Osteocyte (in vitro differentiated cells): ENCODE results near the gene ARSB. TPM values are rescaled to one million over a fixed set of nuclear protein-coding genes. Genes with fewer than 3 reads are reported as not detected.
"Not testable (repeated sequence)": the region's sequence is repeated elsewhere in the genome, so short reads cannot be mapped to it uniquely, and the experiment has no call there.

ENCODE experiments used
- DNase-seq: peaks from one replicate; pipeline ENCODE4 v3.0.0; 2021; ENCODE audit warnings: mixed read lengths; ENCODE audit not compliant: unreplicated experiment; ENCODE audit errors: extremely low spot score
- H3K27ac Mint-ChIP-seq: one replicate; pipeline ENCODE4 v1.8.0; 2021; ENCODE audit warnings: mild to moderate bottlenecking, mixed read lengths; ENCODE audit not compliant: unreplicated experiment
- H3K27me3 Mint-ChIP-seq: one replicate; pipeline ENCODE4 v1.8.0; 2021; ENCODE audit warnings: mixed read lengths; ENCODE audit not compliant: unreplicated experiment
- H3K36me3 Mint-ChIP-seq: one replicate; pipeline ENCODE4 v1.8.0; 2021; ENCODE audit warnings: mixed read lengths; ENCODE audit not compliant: unreplicated experiment
- H3K4me1 Mint-ChIP-seq: one replicate; pipeline ENCODE4 v1.8.0; 2021; ENCODE audit warnings: mixed read lengths; ENCODE audit not compliant: unreplicated experiment
- H3K4me3 Mint-ChIP-seq: one replicate; pipeline ENCODE4 v1.8.0; 2021; ENCODE audit warnings: mild to moderate bottlenecking, moderate library complexity, mixed read lengths; ENCODE audit not compliant: unreplicated experiment
- H3K9me3 Mint-ChIP-seq: one replicate; pipeline ENCODE4 v1.8.0; 2021; ENCODE audit warnings: mixed read lengths; ENCODE audit not compliant: unreplicated experiment
- total RNA-seq: library from RNA; stranded (reverse); gene quantifications from 2 replicates; pipeline ENCODE4 v1.2.1, GENCODE V29; 2021
- TF ChIP-seq, protein P1 (sequence below): fragments of 200-600 bp; sonication (generic); IDR thresholded peaks from 2 replicates; pipeline ENCODE4 v1.5.0; 2021; ENCODE audit warnings: antibody characterized with exemption, mild to moderate bottlenecking, moderate library complexity

The ARSB gene
- total RNA-seq, 1 donor from 2014 or later, result 34.9 TPM

DNA sequence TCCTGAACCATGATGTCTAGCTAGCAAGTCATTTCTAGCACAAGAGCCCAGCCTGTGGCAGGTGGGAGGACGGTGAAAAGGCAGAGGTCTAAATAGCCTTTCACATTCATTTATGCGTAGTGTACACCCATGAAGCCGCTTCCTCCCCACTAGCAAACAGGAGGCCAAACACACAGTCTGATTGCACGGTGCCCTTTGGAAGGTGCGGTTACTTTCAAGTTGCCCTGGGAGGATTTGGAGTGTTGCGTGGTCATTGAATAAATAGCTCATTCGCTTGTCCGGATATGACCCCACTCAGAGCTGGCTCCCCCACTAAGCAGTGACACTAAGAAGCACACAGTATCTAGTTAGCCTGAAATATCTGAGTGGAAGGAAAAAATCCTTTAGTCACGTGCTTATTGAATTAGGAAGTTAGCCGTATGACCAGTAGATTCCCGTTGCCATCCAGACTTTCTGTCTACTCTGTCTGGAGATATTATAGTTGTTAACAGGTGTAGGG, 664 bp upstream of the ARSB start:
- Mint-ChIP-seq H3K36me3 (no peaks in the 10 kb centered on the region), H3K27me3 (no peaks in the 10 kb centered on the region), H3K9me3 (no peaks in the 10 kb centered on the region), H3K4me1 (peaks cover 31% of the 10 kb centered on the region), H3K27ac (peak overlapping the region; percentile 89), H3K4me3 (peak overlapping the region; percentile 82)
- DNase-seq, result no peak
- TF ChIP-seq, protein P1, sequence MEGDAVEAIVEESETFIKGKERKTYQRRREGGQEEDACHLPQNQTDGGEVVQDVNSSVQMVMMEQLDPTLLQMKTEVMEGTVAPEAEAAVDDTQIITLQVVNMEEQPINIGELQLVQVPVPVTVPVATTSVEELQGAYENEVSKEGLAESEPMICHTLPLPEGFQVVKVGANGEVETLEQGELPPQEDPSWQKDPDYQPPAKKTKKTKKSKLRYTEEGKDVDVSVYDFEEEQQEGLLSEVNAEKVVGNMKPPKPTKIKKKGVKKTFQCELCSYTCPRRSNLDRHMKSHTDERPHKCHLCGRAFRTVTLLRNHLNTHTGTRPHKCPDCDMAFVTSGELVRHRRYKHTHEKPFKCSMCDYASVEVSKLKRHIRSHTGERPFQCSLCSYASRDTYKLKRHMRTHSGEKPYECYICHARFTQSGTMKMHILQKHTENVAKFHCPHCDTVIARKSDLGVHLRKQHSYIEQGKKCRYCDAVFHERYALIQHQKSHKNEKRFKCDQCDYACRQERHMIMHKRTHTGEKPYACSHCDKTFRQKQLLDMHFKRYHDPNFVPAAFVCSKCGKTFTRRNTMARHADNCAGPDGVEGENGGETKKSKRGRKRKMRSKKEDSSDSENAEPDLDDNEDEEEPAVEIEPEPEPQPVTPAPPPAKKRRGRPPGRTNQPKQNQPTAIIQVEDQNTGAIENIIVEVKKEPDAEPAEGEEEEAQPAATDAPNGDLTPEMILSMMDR, result no peak

DNA sequence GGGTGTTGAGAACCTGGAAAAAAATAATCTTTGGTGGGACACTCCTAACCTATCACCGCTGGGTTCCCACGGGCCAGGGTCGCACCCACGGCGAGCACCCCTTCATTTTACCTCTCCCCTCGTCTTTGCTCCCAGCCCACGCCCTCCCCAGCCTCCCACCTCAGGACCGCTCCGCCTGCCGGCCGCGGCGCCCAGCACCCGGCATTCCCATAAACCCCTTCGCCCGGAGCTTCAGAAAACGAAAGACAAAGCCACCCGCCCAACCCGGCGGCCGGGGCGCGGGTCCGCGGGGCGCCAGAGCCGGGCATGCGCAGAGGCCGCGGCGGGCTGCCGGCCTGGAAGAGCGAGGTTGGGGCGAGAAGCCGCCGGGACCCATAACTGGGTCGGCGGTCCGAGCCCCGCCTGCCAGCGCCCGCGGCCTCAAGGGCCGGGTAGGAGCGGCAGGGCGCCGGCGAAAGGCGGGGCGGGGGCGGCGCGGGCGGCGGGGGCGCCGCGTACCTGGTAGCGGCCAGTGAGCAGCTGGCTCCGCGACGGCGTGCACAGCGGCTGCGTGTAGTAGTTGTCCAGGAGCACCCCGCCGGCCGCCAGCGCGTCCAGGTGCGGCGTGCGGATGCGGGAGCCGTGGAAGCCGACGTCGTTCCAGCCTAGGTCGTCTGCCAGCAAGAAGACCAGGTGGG, 533 bp downstream of the ARSB start:
- peaks cover 33% of the 10 kb centered on the region for H3K4me1 Mint-ChIP-seq
- peak overlapping the region; percentile 83 for H3K4me3 Mint-ChIP-seq
- DNase-seq, result peak; percentile 97
- peak overlapping the region; percentile 86 for H3K27ac Mint-ChIP-seq
- TF ChIP-seq, protein P1, result peak; percentile 52
- H3K36me3 Mint-ChIP-seq, result no peaks in the 10 kb centered on the region
- H3K27me3 Mint-ChIP-seq, result no peaks in the 10 kb centered on the region
- H3K9me3 Mint-ChIP-seq, result no peaks in the 10 kb centered on the region

DNA sequence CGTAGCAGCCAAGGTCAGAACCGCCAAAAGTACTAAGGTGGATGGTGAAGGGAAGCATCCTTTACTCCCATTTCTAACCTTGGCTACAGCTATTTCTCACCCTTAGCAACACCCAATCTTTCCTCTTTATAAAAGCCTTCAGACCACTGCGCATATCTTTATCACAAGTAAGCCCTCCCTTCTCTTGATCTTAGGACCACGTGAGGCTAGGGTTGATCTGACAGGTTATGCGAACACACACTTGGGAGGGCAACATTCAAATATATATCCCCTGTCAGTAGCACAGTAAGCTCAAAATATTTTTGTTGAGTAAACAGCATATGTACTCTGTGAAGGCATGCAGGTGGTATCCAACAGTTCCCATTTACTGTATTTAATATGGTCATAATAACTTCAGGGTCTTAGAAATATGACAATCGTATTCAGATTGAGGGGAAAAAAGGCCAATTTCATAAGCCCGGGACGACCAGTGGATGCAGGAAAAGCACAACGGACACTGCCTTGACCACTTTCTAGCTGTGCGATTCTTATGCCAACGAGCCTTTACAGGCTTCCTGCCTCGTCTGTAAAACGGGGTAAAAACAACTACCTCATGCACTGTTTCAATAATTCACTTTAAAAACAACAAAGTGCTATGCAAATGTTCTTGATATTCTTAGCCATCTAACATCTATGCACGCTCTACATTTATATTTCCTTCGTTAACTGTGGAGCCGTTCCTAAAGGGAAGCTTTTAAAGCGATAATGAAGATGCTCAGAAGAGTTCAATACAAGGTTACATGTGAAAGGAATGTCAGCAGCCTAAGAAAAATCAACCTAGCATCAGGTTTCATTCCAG, 1.3 kb downstream of the ARSB start:
- peak overlapping the region; percentile 83 for H3K4me3 Mint-ChIP-seq
- TF ChIP-seq, protein P1, result no peak
- DNase-seq, result no peak
- no peaks in the 10 kb centered on the region for H3K27me3 Mint-ChIP-seq
- H3K36me3 Mint-ChIP-seq, result no peaks in the 10 kb centered on the region
- H3K9me3 Mint-ChIP-seq, result no peaks in the 10 kb centered on the region
- H3K27ac Mint-ChIP-seq, result peak overlapping the region; percentile 86
- peaks cover 33% of the 10 kb centered on the region for H3K4me1 Mint-ChIP-seq

DNA sequence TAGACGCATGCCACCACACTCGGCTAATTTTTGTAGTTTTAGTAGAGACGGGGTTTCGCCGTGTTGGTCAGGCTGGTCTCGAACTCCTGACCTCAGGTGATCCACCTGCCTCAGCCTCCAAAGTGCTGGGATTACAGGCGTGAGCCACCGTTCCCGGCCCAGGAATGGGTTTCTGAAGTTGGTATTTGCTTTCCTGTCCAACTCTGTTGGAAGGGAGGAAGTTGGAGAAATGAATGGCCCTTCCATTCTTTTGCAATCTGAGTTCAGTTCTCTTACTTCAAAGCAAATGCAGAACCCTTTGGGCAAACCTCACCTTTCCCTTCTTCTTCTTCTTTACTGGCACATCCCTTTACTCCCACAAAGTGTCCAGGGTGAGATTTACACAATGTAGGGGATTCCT, 1.9 kb downstream of the ARSB start:
- DNase-seq, H3K36me3 Mint-ChIP-seq, H3K27me3 Mint-ChIP-seq, H3K9me3 Mint-ChIP-seq, H3K4me3 Mint-ChIP-seq: not testable (repeated sequence)
- H3K4me1 Mint-ChIP-seq, result peaks cover 33% of the 10 kb centered on the region
- H3K27ac Mint-ChIP-seq, result peak overlapping the region; percentile 86

DNA sequence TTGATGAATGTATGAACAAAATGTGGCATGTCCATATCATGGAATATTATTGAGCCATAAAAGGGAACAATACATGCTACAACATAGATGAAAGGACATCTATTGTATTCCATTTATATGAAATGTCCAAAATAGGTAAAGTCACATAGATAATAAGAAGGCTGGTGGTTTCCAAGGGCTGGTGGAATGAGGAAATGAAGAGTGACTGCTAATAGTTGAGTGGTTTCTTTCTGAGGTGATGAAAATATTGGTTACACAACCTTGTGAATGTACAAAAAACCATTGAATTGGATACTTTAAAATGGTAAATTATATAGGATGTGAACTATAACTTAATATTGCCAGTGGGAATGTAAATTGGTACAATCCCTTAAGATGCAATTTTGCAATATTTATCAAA, 5.2 kb downstream of the ARSB start:
- Mint-ChIP-seq H3K4me1 (peaks cover 21% of the 10 kb centered on the region), H3K27ac (no peak overlapping the region), H3K27me3 (no peaks in the 10 kb centered on the region), H3K4me3 (no peak overlapping the region), H3K9me3 (no peaks in the 10 kb centered on the region), H3K36me3 (no peaks in the 10 kb centered on the region)
- DNase-seq, result no peak
- TF ChIP-seq, protein P1, result no peak
